GM12874 (cell line): ENCODE data around the gene SLC6A1.
A peak's percentile ranks its signal among the peaks of the same experiment; 100 is the strongest.

Experiments
- TF ChIP-seq, protein P1 (sequence below): IDR thresholded peaks from 2 replicates; pipeline ENCODE4 v1.5.1; 2011; ENCODE audit warnings: low read depth, mild to moderate bottlenecking, control low read depth, low read length, moderate library complexity; ENCODE audit not compliant: insufficient read depth

The SLC6A1 gene

GRCh38 chr3:11057655-11058054 is 65.1 kb downstream of the SLC6A1 start:
- TF ChIP-seq, protein P1, sequence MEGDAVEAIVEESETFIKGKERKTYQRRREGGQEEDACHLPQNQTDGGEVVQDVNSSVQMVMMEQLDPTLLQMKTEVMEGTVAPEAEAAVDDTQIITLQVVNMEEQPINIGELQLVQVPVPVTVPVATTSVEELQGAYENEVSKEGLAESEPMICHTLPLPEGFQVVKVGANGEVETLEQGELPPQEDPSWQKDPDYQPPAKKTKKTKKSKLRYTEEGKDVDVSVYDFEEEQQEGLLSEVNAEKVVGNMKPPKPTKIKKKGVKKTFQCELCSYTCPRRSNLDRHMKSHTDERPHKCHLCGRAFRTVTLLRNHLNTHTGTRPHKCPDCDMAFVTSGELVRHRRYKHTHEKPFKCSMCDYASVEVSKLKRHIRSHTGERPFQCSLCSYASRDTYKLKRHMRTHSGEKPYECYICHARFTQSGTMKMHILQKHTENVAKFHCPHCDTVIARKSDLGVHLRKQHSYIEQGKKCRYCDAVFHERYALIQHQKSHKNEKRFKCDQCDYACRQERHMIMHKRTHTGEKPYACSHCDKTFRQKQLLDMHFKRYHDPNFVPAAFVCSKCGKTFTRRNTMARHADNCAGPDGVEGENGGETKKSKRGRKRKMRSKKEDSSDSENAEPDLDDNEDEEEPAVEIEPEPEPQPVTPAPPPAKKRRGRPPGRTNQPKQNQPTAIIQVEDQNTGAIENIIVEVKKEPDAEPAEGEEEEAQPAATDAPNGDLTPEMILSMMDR = no peak

- TF ChIP-seq, protein P1 = peak; percentile 58
These were observed 66.7 kb downstream of the SLC6A1 start for GRCh38 chr3:11059090-11059798.

DNA sequence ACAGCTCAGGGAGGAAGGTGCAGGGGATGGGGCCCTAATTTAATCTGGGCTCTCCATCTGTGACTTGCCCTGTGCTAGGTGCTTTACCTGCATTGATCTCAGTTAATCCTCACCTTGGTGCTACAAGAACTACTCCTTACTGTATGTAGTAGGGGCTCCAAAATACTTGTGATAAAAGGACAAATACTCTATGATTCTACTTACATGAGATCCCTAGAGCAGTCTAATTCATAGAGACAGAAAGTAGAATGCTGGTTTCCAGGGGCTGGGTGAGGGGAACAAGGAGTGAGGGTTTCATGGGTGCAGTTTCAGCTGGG is 67.2 kb downstream of the SLC6A1 start:
- TF ChIP-seq, protein P1 = no peak

GRCh38 chr3:11060500-11061251 is 68.1 kb downstream of the SLC6A1 start:
- TF ChIP-seq, protein P1 = peak; percentile 83

GRCh38 chr3:11062704-11063103 is 70.2 kb downstream of the SLC6A1 start:
- TF ChIP-seq, protein P1 = no peak

DNA sequence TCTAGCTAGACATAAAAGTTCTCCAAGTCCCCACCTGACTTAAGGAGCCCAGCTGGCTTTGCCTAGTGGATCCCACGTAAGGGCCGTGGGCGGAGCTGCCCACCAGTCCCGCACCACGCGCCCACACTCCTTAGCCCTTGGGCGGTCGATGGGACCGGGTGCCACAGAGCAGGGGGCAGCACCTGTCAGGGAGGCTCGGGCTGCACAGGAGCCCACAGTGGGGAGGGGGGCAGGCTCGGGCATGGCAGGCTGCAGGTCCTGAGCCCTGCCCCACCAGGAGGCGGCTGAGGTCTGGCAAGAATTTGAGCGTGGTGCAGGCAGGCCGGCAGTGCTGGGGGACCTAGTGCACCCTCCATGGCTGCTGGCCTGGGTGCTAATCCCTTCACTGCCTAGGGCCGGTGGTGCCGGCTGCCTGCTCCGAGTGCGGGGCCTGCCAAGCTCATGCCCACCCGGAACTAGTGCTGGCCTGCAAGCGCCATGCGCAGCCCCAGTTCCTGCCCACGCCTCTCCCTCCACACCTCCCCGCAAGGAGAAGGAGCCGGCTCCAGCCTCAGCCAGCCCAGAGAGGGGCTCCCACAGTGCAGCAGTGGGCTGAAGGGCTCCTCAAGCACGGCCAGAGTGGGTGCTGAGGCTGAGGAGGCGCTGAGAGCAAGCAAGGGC is 78.7 kb downstream of the SLC6A1 start:
- TF ChIP-seq, protein P1 = no peak

DNA sequence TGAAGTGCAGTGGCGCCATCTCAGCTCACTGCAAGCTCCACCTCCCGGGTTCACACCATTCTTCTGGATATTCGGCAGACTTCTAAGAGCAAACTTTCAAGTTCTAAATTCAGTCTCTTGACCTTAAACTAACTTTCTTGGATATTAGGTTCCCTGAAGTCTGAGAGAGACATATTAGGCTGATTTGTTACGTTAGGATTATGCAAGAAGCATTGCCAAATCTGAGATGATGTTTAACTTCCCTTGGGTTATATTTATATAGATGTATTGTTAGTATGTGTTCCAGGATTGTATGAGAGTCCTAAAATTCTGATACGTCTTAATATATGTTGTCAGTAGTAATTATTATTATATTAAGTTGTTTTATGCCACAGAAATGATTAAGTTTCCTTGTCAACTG is 80.1 kb downstream of the SLC6A1 start:
- TF ChIP-seq, protein P1 = no peak
